Endothelial cell of hepatic sinusoid (primary cell): Measurements from ENCODE around the gene ANKH.

Experiments
- in situ Hi-C: cut with HindIII; loops from 2 replicates; pipeline ENCODE4 v1.10.0; 2017; ENCODE audit warnings: low sequenced_read_pairs

The ANKH gene

DNA sequence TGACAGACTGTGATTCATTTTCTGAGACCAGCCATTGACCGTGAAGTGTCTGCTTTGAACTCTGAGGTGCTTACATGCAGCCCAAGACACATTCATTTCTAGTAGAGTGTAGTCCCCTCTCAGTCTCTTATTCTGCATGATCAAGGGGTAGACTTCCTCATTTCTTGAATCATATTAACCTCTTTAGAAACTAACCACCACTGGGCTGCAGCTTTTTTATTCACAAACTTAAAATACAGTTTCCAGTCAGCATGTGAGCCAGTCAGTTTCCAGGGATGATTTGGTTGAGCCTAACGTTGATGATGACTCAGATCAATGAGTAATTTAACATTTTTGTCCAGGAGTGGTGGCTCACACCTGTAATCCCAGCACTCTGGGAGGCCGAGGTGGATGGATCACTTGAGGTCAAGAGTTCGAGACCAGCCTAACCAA lies 147.9 kb downstream of the ANKH start:
- in situ Hi-C loops: no loop called here

DNA sequence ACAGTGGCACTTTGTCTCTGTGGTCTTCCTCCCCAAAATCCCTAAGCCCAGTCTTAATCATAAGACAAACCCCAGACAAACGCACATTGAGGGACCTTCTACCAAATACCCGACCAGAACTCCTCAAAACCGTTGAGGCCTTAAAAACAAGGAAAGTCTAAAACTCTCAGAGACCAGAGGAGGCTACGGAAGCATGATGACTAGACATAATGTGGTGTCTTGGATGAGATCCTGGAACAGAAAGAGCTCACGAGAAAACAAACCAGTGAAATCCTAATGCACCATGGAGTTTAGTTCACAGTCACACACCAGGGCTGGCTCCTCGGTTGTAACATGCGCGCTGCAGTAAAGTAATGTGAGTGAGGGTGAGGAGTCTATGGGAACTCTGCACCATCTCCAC lies 148.7 kb downstream of the ANKH start:
- in situ Hi-C loops: no loop called here

DNA sequence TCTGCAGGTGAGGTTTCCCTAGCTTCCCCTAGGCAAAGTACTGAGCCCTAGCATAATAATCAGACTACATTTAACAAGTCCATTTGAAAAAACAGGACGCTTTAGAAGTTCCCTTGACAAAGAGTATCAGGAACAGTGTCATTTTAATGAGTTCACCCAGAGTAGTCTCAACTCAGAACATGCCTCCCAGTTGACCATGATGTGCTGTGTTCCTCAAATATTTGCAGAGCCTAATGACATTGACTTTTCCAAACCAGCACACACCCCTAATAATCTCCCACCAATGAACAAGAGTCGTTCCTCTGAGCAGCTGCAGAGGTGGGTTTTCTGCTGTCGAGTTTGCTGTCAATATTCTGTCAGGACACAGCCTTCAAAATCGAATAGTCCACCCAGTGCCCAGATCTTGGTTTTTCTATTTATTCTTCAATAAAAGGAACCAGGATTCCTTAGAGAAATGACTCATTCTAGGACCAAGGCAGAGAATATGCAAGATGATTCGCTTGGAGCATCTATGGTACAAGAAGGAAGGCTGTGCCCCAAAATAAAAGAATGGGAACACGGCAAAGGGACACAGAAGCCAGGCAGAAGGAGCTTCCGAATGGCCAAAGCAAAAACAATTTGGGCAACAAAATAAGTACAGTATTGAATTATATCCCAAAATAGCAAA lies 149.5 kb downstream of the ANKH start:
- in situ Hi-C loops: no loop called here

GRCh38 chr5:14720236-14720923 lies 151.2 kb downstream of the ANKH start:
- in situ Hi-C loops: no loop called here

- in situ Hi-C loops: no loop called here
Observed at GRCh38 chr5:14718778-14719177, 152.8 kb downstream of the ANKH start.

GRCh38 chr5:14716755-14717752 lies 154.5 kb downstream of the ANKH start:
- in situ Hi-C loops: no loop called here

- in situ Hi-C loops: no loop called here
Observed at GRCh38 chr5:14715481-14715880, 156.1 kb downstream of the ANKH start.

DNA sequence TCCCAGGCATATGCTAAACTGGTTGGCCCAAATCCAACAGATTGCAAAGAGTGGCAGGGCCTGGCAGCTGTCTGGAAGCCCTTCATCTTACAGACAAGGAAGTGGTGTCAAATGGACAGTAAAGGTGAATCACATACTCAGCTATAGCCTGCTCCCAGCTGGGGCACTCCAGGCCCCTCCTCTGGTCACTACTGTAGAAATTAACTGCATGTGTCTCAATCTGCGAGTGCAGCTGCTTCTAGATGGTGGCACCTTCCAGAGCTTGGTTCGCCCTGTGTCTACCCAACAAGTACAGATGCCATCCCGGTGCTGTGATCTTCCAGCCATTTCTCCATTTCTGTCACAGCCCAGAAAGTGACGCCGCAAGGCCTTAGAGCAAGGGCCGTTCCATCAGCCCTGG lies 156.9 kb downstream of the ANKH start:
- in situ Hi-C loops: no loop called here

DNA sequence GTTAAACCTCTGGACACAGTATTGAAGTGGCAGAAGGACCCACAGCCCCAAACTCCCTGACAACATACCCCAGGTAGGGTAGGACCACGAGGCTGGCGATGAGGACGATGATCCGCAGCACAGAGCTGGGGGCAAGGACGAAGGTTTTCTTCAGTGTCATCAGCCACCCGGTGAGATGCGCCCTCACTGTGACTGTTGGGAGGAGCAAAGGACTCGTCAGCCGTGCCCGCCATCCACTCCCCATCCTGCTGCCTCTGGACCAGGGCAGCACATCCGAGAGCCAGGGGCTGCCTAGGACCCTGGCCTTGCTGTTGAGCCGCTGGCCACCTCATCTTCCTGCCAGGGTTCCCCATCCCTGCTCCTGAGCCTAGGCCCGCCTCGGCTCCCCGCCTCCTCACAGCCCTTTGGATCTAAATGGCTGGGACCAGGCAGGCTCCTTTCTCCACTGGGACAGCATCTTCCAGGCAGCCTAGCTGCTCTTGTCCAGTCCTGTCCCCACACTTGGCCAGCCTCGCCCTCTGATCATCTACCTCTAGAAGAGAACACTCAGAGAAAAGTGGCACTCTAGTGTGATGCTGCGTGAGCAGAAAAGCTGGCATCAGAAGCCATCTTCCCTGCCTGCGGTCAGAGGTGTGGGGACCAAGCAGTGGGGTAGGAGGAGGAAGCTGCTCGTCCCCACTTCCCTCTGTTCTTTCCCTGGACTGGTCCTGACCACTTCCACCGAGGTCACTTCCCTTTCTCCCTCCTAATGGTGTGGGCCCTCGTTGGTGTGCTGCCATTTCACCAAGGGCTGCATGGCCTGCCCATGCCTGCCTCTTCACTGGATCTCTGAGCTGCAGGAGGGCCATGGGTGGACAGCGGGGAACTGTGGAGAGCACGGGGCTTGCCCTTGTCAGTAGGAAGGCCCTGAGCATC lies 157.8 kb downstream of the ANKH start:
- in situ Hi-C loops: no loop called here

- in situ Hi-C loops: no loop called here
Observed at GRCh38 chr5:14712666-14713065, 158.9 kb downstream of the ANKH start.

- in situ Hi-C loops: no loop called here
Observed at GRCh38 chr5:14712131-14712530, 159.4 kb downstream of the ANKH start.

DNA sequence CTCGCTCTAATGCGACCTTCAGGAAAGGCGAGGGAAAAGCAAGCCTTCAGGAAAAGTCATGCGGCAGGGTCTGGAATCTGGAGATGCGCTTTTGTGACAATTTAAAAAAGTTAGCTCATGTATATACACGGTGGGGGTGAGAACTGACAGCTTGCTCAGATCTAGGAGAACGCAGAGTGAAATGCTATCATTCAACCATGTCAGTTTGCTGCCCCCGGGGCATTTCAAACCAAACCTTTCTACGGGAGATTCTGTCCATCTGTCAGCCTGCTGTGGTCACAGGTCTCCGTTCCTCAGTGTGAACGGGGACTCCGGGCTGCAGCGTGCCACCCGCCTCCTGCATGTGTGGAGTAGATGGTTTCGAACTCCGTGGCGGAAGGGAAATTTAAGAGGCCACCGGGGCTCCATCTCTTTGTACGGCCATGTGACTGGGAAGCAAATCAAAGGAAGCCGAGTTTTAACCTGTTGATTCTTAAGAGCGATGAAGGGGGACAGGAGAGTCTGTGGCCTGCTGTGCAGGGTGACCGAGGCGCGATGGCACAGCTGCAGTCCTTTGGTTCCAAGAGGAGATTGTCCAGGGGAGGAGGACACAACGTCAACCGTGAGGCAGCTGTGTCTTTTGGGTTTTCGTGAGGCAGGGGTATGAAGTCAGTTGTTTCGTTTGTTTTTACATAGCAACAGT lies 161.1 kb downstream of the ANKH start:
- in situ Hi-C loops: no loop called here

DNA sequence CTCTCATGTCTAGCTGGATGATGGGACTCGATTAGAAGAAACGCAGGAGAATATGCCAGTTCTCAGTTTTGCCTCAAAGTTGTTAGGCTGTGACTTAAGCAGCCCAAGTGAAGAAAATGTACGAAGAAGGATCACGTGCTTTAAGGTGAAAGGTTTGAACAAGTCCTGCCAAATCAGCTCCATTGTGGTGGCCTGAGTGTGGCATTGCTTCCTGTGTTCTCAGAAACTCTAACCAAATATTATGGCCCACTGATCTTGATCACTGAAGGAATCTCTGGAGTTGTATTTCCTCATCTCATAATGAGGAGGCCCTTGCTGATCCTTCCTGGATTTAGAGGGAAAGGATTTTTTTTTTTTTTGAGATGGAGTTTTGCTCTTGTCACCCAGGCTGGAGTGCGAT lies 163.0 kb downstream of the ANKH start:
- in situ Hi-C loops: no loop called here

DNA sequence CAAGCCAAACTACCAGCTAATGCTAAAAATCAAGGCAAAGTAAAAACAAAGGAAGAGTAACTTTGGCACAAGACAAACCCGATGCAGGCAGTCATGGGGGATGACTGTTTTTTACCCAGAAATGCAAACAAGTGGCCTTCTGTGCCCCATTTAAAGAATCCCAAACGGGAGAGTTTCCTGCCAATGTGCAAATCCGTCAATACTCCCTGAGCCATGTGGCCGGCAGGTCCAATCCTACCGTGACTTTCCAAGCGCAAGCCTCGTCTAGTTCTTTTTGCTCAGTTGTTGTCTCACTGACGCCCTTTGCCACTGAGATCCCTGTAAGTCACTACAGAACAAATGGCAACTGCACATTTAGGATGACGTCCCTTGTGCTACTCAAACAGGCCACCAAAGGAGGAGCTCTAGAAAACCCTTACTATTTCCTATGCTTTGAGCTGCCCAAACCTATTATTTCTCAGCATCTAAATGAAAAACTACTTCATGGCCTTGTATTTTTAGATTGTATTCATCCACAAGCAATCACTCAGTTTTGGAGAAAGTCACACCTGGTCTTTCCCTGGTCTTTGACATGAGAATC lies 163.7 kb downstream of the ANKH start:
- in situ Hi-C loops: no loop called here

- in situ Hi-C loops: no loop called here
Observed at GRCh38 chr5:14706615-14707021, 165.0 kb downstream of the ANKH start.

DNA sequence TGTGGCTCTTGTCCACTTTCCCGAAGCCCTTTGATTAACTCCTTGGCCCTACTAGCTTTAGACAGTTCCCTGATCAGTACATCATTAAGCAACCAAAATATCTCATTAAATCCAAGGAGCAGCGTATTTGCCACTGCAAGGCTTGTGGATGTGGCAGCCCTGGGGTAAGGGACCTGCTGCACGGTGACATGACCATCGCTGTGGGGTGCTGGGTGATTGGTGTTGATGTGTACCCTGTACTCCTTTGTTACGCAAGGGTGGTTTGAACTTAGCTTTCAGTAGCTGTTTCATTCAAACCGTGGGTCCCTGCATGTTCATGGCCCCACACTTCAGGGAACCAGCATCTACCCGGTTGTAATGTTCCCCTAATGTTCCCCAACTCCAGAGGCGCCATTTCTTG lies 166.0 kb downstream of the ANKH start:
- in situ Hi-C loops: no loop called here

- in situ Hi-C loops: no loop called here
Observed at GRCh38 chr5:14702238-14702839, 169.2 kb downstream of the ANKH start.

DNA sequence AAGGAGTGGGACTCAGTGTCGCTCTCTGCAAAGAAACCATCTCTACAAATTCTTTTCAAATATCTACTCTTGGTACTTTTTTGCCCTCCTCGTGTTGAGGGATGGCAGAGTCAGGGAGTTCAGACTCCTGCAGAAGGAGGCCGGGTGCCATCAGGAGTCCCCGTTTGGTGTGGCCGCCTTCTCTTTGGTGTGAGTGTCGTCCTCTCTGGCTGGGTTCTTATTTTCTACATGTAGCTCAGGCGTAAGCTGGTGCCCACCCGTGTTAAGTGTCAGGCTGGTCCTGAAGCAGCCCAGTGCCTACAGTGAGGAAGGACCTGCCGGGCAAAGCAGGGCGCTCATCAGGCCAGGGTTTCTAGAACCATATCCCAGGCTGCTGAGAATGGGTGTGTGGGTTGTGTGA lies 170.0 kb downstream of the ANKH start:
- in situ Hi-C loops: no loop called here
